ENCODE results near the gene MACROD1. TPM values are rescaled to one million over a fixed set of nuclear protein-coding genes. Genes with fewer than 3 reads are reported as not detected.

Gene MACROD1
- total RNA-seq, 3 donors from 2014 or later: 16.5 to 17.8 (median 17.1) TPM

DNA sequence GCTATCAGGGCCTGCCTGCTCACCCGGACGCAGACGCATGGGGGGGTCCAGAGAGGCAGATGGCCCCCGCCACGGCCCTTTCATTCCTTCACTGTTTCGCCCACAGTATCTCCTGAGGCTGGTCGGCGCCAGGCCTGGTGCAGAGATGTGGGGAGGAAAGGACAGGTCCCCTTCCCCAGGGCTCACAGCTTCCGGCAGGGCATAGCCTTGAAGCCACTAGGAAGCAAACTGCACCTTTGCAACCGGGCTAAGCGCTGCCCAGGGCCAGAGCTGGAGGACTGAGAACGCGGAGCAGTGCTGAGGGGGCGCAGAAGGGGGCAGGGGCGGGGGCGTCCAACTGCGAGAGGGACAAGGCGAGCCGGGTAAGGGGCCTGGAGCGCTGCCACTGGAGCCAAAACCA lies 150.4 kb downstream of the MACROD1 start:
- Mint-ChIP-seq H3K36me3 (ENCODE audit: insufficient read depth) (no peaks in the 10 kb centered on the region), H3K4me1 (ENCODE audit: low read depth) (no peaks in the 10 kb centered on the region), H3K9me3 (no peaks in the 10 kb centered on the region), H3K4me3 (no peak overlapping the region), H3K27me3 (ENCODE audit: low read depth) (no peaks in the 10 kb centered on the region)
- ATAC-seq (no peak), DNase-seq (no peak)

DNA sequence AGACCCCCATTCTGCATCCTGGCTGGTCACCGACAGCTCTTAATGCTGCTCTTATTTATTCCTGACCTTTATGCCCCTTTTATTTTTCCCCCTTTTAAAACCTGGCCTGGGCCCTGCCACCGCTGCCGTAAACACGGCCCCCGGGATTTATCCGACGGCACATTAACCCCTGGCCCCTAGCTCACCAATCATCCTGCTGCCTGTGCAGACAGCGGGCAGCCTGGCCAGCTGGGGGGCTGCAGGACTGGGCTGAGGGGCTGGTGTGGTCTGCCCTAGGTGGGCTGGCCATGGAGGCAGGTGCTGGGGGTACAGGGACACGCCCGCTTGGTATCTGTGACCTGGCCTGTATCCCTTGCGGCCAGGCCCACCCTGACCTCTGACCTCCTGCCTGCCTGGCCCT lies 151.6 kb downstream of the MACROD1 start:
- Mint-ChIP-seq H3K36me3 (ENCODE audit: insufficient read depth) (no peaks in the 10 kb centered on the region), H3K9me3 (no peaks in the 10 kb centered on the region), H3K4me3 (no peak overlapping the region), H3K27me3 (ENCODE audit: low read depth) (no peaks in the 10 kb centered on the region), H3K4me1 (ENCODE audit: low read depth) (no peaks in the 10 kb centered on the region)
- ATAC-seq (no peak), DNase-seq (no peak)

DNA sequence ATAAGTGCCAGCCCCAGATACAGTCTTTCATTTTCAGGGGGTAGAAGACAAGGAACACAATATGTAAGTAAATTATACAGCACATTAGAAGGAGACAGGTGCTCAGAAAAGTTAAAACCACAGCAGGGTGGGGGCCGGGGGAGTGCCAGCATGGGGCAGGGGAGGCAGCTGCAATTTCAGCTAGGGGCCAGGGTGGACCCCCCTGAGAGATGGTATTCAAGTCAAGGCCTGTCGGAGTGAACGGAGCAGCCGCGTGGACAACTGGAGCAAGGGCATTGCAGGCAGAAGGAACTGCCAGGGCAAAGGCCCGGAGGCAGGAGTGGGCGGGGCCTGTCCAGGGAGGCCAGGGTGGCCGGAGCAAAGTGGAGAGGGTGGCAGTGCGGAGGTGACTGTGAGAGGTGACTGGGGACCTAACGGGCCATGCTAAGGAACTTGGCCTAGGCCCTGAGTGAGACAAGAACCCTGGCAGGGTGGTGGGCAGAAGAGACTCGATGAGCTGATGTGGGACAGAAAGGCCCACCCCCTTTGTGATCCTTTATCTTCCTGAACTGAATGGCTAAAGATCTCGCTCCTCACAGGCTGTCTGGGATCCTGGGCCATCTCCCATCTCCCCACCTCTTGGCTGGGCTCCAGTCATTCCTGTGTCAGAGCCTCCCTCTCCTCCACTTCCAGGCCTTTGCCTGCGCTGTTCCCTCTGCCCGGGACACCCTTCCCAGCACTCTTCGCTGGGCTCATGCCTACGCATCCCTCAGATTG lies 152.6 kb downstream of the MACROD1 start:
- ATAC-seq: no peak
- no peaks in the 10 kb centered on the region for H3K9me3 Mint-ChIP-seq

DNA sequence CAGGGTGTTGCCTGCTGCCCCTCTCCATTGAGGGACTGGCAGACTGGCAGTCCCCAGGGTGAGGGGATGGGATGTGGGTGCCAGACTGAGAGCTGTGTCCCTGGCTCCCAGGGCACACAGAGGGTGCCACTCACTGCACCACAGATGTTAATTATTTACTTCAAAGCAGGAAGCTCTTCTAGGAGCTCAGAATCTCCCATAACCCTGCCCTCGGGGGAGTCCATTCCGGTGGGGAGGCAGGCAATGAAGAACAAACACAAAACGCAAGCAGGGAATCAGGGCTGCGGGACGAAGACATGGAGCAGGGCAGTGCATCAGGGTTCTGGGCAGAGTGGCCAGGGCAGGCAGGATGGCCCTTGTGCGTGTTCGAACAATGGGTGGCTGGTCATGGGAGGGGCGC lies 154.5 kb downstream of the MACROD1 start:
- peaks cover 23% of the 10 kb centered on the region for H3K27me3 Mint-ChIP-seq (ENCODE audit: low read depth)
- no peak overlapping the region for H3K4me3 Mint-ChIP-seq
- ATAC-seq (no peak), DNase-seq (no peak)
- H3K36me3 Mint-ChIP-seq (ENCODE audit: insufficient read depth): no peaks in the 10 kb centered on the region
- H3K4me1 Mint-ChIP-seq (ENCODE audit: low read depth): peaks cover 11% of the 10 kb centered on the region
- no peaks in the 10 kb centered on the region for H3K9me3 Mint-ChIP-seq

More for the DNA sequence above, 152.6 kb downstream of the MACROD1 start:
- Mint-ChIP-seq H3K27me3 (ENCODE audit: low read depth) (peaks cover 6% of the 10 kb centered on the region), H3K4me3 (no peak overlapping the region), H3K36me3 (ENCODE audit: insufficient read depth) (no peaks in the 10 kb centered on the region), H3K4me1 (ENCODE audit: low read depth) (no peaks in the 10 kb centered on the region)
- no peak for DNase-seq

DNA sequence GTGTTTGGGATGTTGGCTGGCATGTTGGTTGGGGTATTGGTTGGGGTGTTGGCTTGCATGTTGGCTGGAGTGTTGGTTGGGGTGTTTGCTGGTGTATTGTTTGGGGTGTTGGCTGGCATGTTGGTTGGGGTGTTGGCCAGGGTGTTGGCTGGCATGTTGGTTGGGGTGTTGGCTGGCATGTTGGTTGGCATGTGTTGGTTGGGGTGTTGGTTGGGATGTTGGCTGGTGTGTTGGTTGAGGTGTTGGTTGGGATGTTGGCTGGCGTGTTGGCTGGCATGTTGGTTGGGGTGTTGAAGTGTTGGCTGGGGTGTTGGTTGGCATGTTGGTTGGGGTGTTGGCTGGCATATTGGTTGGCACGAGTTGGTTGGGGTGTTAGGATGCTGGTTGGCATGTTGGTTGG lies 155.1 kb downstream of the MACROD1 start:
- no peaks in the 10 kb centered on the region for H3K36me3 Mint-ChIP-seq (ENCODE audit: insufficient read depth)
- H3K27me3 Mint-ChIP-seq (ENCODE audit: low read depth): peaks cover 27% of the 10 kb centered on the region
- H3K4me1 Mint-ChIP-seq (ENCODE audit: low read depth): peaks cover 11% of the 10 kb centered on the region
- DNase-seq (no peak), ATAC-seq (no peak)
- no peak overlapping the region for H3K4me3 Mint-ChIP-seq
- H3K9me3 Mint-ChIP-seq: no peaks in the 10 kb centered on the region

DNA sequence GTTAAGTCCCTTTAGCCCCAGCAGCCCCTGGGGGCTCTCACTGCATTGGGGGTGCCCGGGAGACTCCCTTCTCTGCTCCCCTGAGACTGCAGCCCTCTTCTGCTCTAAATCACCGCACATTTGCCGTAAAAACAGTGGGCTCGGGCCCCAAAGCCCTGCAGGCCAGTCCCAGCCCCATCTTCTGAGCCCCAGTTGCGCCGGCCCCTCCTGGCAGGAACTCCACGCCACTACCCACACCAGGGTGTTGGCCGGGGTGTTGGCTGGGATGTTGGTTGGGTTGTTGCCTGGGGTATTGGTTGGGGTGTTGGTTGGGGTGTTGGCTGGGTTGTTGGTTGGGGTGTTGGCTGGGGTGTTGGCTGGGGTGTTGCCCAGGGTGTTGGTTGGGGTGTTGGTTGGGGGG lies 156.2 kb downstream of the MACROD1 start:
- no peaks in the 10 kb centered on the region for H3K36me3 Mint-ChIP-seq (ENCODE audit: insufficient read depth)
- H3K27me3 Mint-ChIP-seq (ENCODE audit: low read depth): peaks cover 27% of the 10 kb centered on the region
- DNase-seq (no peak), ATAC-seq (no peak)
- H3K9me3 Mint-ChIP-seq: no peaks in the 10 kb centered on the region
- no peak overlapping the region for H3K4me3 Mint-ChIP-seq
- peaks cover 11% of the 10 kb centered on the region for H3K4me1 Mint-ChIP-seq (ENCODE audit: low read depth)

DNA sequence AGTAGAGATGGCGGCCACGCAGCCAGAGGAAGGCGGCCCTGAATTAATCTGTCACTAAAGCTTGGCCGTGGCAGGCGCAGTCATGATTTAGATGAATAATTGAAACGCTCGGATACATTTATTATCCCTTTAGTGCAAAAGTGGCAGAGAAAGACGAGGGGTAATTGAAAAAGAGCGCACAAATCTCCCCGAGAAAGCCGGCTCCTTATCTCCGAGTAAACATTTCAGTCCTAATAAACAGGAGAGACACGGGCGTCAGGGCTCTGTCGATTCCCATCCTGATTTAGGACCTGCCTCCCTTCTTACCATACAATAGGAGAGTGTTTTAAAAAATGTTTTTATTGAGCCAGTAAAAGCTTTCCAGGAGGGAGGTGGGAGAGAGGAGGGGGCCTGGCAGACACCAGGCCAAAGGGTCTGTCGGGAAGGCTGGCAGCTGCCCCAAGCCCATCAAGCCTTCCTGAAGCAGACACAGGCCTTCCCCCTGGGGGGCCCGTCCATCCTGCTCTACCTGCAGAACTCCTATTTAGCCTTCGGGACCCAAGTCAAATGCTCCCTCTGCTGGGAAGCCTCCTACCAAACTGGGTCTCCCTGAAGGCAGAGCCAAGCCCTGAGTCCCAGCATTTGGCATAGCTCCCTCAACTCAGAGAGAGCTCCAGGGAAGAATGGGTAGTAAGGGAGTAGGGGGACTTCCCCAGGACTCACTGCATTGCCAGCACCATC lies 156.8 kb downstream of the MACROD1 start:
- Mint-ChIP-seq H3K4me1 (ENCODE audit: low read depth) (peaks cover 11% of the 10 kb centered on the region), H3K36me3 (ENCODE audit: insufficient read depth) (no peaks in the 10 kb centered on the region), H3K27me3 (ENCODE audit: low read depth) (peaks cover 28% of the 10 kb centered on the region), H3K4me3 (no peak overlapping the region), H3K9me3 (no peaks in the 10 kb centered on the region)
- ATAC-seq (no peak), DNase-seq (no peak)

DNA sequence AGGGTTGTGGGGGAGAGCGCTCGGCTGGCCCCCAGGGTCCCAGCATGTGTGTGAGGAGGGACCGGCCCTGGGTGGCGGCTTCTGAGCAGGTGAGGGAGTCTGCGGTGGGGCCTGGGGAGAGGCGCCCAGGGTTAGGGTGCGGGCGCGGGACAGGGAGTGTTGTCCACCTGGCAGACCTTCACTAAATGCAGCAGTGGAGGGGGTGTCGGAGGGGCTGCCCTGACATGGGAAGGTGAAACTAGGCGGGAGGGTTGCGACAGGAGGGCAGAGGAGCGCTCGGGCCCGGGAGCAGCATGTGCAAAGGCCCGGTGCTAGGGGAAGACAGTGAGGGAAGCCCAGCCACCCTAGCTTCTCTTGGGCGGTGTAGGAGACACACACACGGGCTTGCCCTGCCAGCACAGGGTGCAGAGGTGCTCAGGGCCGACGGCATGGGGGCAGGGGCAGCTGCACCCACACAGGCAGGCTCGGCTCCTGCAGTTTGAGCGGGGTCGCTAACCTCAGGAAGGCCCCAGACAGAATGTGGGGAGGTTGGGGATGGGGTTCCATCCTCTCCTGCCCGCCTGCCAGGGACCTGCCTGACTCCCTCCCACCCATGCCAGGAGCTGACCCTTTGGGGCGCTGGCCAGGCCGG lies 157.5 kb downstream of the MACROD1 start:
- H3K9me3 Mint-ChIP-seq: no peaks in the 10 kb centered on the region
- no peak for ATAC-seq
- H3K27me3 Mint-ChIP-seq (ENCODE audit: low read depth): peaks cover 28% of the 10 kb centered on the region
- H3K4me1 Mint-ChIP-seq (ENCODE audit: low read depth): peaks cover 11% of the 10 kb centered on the region
- no peaks in the 10 kb centered on the region for H3K36me3 Mint-ChIP-seq (ENCODE audit: insufficient read depth)
- no peak for DNase-seq
- H3K4me3 Mint-ChIP-seq: peak overlapping the region; percentile 67

DNA sequence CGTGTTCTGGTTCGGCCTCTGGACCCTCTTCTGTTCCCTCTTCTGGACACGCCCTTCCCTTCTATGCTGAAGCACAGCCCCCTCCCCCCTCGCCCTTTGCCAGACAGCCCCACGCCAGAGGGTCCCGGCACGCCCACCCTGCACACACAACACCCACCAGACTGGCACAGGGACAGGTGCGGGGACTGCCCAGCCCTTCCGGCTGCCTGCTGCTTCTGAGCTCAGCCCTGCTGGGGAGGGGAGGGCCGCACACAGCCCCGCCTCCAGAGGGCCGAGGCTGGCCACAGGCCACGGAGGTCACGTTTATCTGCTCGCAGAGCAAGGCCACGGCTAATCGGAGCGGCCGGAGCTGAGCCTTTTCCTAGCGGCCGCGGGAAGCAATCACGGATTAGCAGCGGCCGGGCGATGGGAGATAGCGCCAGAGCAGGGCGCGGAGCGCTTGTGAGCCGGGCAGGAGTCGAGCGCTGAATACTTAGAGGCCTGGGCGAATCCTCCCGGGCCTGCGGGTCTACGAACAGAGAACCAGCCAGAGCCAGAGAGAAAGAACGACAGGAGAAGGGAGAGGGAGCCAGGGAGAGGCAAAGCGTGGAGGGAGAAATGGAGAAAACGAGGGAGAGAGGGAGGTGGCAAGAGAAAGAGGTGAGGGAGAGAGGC lies 158.2 kb downstream of the MACROD1 start:
- H3K27me3 Mint-ChIP-seq (ENCODE audit: low read depth): peaks cover 28% of the 10 kb centered on the region
- H3K4me3 Mint-ChIP-seq: peak overlapping the region; percentile 67
- no peak for DNase-seq
- peak; percentile 39 to 41 for ATAC-seq
- peaks cover 11% of the 10 kb centered on the region for H3K4me1 Mint-ChIP-seq (ENCODE audit: low read depth)
- H3K9me3 Mint-ChIP-seq: no peaks in the 10 kb centered on the region
- no peaks in the 10 kb centered on the region for H3K36me3 Mint-ChIP-seq (ENCODE audit: insufficient read depth)

DNA sequence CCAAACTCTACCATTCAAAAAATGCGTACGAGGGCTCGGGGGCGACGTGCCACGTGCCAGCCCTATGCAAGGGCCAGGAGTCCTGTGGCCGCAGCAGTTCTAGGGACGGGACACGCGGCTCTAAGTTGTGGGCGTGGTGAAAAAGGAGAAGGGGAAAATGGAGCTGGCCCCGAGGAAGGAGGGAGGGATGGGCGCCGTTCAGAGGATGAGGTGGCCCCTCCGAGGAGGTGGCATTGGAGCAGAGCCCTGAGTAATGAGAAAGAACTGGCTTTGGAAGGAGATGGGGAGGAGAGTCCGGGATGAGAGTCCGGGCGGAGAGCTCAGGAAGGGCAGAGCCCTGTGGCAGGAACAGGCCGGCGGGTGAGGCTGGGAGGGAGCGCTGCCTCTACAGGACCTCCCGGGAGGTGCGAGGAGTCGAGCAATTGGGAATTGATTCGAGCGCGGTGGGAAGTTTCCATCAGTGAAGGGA lies 158.7 kb downstream of the MACROD1 start:
- peaks cover 11% of the 10 kb centered on the region for H3K4me1 Mint-ChIP-seq (ENCODE audit: low read depth)
- DNase-seq (no peak), ATAC-seq (peak in 1 of 2 donors; percentile 13)
- no peaks in the 10 kb centered on the region for H3K36me3 Mint-ChIP-seq (ENCODE audit: insufficient read depth)
- H3K4me3 Mint-ChIP-seq: peak overlapping the region; percentile 67
- H3K27me3 Mint-ChIP-seq (ENCODE audit: low read depth): peaks cover 28% of the 10 kb centered on the region
- no peaks in the 10 kb centered on the region for H3K9me3 Mint-ChIP-seq

DNA sequence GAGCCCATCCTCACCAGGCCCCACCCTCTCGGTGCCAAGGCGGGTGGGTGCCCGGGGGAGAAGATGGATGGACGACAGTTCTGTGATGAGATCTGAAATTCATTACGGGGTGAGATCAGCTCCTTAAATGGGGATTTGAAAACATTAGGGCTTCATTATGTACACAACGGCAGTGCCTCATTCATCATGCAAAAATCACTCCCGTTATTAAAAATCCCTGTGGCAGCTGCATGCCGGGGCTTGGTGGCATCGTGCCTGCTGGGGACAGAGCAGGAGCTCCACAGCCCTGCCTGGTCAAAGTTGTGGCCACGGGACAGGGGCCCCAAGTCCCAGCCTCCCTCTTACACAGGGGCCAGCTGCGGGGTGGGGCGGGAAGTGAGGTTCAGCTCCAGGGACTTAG lies 159.5 kb downstream of the MACROD1 start:
- ATAC-seq: no peak
- peaks cover 28% of the 10 kb centered on the region for H3K27me3 Mint-ChIP-seq (ENCODE audit: low read depth)

DNA sequence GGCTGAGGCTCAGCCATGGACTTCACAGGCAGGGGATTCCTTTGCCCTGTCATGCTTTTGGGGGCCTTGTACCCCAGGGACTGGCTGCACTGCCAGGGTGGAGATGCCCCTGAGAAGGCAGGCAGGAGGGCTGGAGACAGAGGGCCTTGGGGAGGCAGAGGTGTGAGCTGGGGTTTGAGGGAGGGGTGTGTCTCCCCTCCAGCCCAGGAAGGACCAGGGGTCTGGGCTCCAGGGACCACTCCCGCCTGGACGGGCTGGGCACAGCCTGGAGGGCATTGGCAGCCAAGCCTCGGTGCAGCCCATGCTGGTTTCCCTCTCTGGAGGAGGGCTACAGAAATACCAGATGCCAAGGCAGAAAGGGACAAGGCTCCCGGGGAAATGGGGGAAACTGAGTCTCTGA lies 160.2 kb downstream of the MACROD1 start:
- no peaks in the 10 kb centered on the region for H3K36me3 Mint-ChIP-seq (ENCODE audit: insufficient read depth)
- peaks cover 28% of the 10 kb centered on the region for H3K27me3 Mint-ChIP-seq (ENCODE audit: low read depth)
- no peak for ATAC-seq
- no peak for DNase-seq
- H3K4me3 Mint-ChIP-seq: no peak overlapping the region
- H3K9me3 Mint-ChIP-seq: no peaks in the 10 kb centered on the region
- peaks cover 12% of the 10 kb centered on the region for H3K4me1 Mint-ChIP-seq (ENCODE audit: low read depth)

More for the DNA sequence above, 159.5 kb downstream of the MACROD1 start:
- Mint-ChIP-seq H3K4me3 (no peak overlapping the region), H3K36me3 (ENCODE audit: insufficient read depth) (no peaks in the 10 kb centered on the region), H3K4me1 (ENCODE audit: low read depth) (peaks cover 11% of the 10 kb centered on the region), H3K9me3 (no peaks in the 10 kb centered on the region)
- DNase-seq: no peak

DNA sequence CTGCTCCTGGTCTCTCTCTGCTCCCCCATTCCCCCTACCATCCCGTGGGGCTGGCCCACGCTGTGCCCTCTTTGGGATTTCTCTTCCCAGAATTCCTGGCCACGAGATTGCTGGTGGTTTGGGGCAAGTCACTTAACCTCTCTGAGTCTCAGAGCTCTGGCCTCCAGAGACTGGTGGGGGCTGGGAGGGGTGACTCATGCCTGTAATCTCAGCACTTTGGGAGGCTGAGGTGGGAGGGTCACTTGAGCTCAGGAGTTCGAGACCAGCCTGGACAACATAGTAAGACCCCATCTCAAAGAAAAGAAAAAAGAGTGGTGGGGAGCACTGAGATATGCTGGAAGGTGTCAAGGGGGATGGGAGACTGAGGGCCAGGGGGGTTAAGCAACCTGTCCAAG lies 161.3 kb downstream of the MACROD1 start:
- H3K4me3 Mint-ChIP-seq: no peak overlapping the region
- H3K4me1 Mint-ChIP-seq (ENCODE audit: low read depth): peaks cover 12% of the 10 kb centered on the region
- peaks cover 28% of the 10 kb centered on the region for H3K27me3 Mint-ChIP-seq (ENCODE audit: low read depth)
- ATAC-seq (no peak), DNase-seq (no peak)
- no peaks in the 10 kb centered on the region for H3K9me3 Mint-ChIP-seq
- no peaks in the 10 kb centered on the region for H3K36me3 Mint-ChIP-seq (ENCODE audit: insufficient read depth)
